ENCODE measurements around the gene KRT36.

Gene KRT36

DNA sequence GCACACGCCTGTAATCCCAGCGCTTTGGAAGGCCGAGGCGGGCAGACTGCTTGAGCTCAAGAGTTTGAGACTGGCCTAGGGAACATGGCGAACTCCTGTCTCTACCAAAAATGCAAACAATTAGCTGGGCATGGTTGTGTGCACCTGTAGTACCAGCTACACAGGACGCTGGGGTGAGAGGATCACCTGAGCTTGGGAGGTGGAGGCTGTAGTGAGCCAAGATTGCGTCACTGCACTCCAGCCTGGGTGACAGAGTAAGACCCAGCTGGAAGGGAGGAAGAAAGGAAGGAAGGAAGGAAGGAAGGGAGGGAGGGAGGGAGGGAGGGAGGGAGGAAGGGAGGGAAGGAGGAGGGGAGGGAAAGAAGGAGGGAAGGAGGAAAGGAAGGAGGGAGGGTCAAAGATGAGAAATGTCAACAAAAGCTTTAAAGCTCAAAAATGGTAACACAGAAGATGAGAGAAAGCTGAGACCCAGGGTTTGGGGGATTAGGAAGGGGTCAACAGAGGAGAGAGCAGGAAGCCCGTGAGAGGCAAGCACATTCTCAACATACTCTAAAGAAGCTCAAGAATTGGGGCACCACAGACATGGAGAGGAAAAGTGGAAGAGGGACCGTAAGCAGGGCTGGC lies 43.3 kb upstream of the KRT36 start:
- no peak for TF ChIP-seq POLR2AphosphoS5 (IDR thresholded peaks at IDR 0.05; ENCODE audit: low read depth, low read length)
- no peak for TF ChIP-seq PAX5 (IDR thresholded peaks at IDR 0.05; ENCODE audit: insufficient read depth, low read length, severe bottlenecking)
- no peak for TF ChIP-seq POU2F2 (IDR thresholded peaks at IDR 0.05; ENCODE audit: low read depth, low read length)
- TF ChIP-seq TAF1 (IDR thresholded peaks at IDR 0.05; ENCODE audit: low read depth, low read length), result no peak
- FAIRE-seq, result no peak
- no peak for DNase-seq (ENCODE audit: insufficient read length, low spot score)

DNA sequence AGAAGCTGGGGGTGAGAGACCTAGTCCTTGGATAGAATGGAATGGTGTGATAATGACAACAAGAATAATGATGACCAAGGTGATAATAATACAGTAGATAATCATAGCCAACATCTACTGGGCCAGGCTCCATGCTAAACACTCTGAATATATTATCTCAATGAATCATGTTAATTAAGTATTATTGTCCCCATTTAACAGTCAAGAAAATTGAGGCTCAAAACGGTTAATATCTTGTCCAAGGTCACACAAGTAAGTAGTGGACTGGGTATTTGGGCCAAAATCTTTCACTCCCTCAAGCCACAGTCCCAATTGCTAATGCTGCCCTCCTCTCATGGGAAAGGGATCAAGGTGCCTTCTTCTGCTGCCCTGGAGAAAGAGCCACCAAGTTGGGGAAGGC lies 42.3 kb upstream of the KRT36 start:
- no peak for DNase-seq (ENCODE audit: insufficient read length, low spot score)
- FAIRE-seq, result no peak
- TF ChIP-seq POLR2A (IDR thresholded peaks at IDR 0.05; ENCODE audit: low read depth, low read length) (no peak), TAF1 (IDR thresholded peaks at IDR 0.05; ENCODE audit: low read depth, low read length) (no peak), PAX5 (IDR thresholded peaks at IDR 0.05; ENCODE audit: insufficient read depth, low read length, severe bottlenecking) (no peak), POU2F2 (IDR thresholded peaks at IDR 0.05; ENCODE audit: low read depth, low read length) (no peak), SPI1 (IDR thresholded peaks at IDR 0.05; ENCODE audit: low read depth, low read length) (no peak), POLR2AphosphoS5 (IDR thresholded peaks at IDR 0.05; ENCODE audit: low read depth, low read length) (no peak)

DNA sequence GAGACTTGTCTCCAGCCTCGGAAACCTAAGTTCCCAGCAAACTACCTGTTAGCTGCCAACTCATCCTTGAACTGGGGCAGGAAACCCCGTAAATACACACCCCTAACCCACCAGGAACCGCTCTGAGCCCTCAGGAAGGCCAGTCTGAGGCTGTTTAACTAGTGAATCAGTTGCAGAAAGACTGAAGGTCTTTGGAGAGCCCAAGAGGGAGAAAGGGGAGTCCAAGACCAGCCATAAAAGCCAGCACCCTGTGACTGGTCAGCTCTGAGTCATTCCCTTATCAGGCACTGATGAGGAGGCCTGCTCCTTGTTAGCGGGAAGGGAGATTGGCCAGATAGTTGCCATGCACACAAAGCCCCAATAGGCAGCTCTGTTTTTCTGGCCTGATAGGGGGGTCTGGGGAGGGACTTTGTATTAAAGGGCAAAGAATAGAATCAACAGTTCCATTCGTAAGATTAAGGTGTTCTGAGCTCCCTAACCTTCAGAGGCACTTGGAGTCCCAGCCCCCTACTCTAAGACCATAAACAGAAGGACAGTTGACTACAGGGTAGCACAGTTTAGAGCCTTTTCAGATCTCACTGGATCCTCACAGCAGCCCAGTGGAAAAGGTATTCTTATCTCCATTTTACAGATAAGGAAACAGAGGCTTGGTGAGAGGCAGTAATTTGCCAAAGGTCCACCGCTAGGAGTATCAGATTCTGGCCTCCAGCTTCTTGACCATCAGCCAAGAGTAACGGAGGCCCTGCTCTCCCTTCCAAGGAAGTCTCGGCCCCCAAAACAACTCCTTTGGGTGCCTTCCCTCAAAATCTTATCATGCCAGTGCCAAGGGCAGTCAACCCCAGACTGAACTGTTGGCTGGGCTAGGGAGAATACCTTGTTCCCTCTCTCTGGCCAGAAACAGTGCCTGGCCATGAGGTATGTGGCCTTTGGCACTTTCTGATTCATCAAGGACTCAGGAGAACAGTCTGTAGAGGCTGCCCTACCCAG lies 40.6 kb upstream of the KRT36 start:
- FAIRE-seq, result no peak
- TF ChIP-seq PAX5 (IDR thresholded peaks at IDR 0.05; ENCODE audit: insufficient read depth, low read length, severe bottlenecking) (no peak), TAF1 (IDR thresholded peaks at IDR 0.05; ENCODE audit: low read depth, low read length) (no peak), SPI1 (IDR thresholded peaks at IDR 0.05; ENCODE audit: low read depth, low read length) (no peak), POLR2A (IDR thresholded peaks at IDR 0.05; ENCODE audit: low read depth, low read length) (no peak), POU2F2 (IDR thresholded peaks at IDR 0.05; ENCODE audit: low read depth, low read length) (no peak), POLR2AphosphoS5 (IDR thresholded peaks at IDR 0.05; ENCODE audit: low read depth, low read length) (no peak)
- DNase-seq (ENCODE audit: insufficient read length, low spot score), result no peak

DNA sequence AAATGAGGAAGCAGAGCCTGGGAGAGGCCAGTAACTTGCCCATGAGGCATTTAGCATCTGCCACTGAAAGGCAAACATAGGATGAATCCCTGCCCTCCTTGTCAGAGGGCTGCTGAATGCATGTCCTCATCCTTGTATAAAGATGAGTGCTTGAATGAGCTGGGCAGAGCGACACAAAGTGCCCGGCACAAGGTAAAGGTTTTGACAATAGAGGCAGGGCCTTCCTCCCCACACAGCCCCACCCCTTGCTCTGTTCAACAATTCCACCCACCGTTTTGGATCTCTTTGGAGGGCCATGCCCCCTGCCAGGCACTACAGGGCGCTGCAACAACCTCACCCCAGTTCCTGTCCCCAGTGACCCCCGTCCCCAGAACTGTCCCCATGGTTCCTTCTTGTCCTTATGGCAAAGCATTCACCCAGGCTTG lies 39.8 kb upstream of the KRT36 start:
- no peak for TF ChIP-seq POLR2AphosphoS5 (IDR thresholded peaks at IDR 0.05; ENCODE audit: low read depth, low read length)
- no peak for TF ChIP-seq SPI1 (IDR thresholded peaks at IDR 0.05; ENCODE audit: low read depth, low read length)
- no peak for TF ChIP-seq POU2F2 (IDR thresholded peaks at IDR 0.05; ENCODE audit: low read depth, low read length)
- TF ChIP-seq POLR2A (IDR thresholded peaks at IDR 0.05; ENCODE audit: low read depth, low read length), result no peak
- no peak for TF ChIP-seq PAX5 (IDR thresholded peaks at IDR 0.05; ENCODE audit: insufficient read depth, low read length, severe bottlenecking)
- no peak for TF ChIP-seq TAF1 (IDR thresholded peaks at IDR 0.05; ENCODE audit: low read depth, low read length)
- FAIRE-seq (no peak), DNase-seq (ENCODE audit: insufficient read length, low spot score) (no peak)

DNA sequence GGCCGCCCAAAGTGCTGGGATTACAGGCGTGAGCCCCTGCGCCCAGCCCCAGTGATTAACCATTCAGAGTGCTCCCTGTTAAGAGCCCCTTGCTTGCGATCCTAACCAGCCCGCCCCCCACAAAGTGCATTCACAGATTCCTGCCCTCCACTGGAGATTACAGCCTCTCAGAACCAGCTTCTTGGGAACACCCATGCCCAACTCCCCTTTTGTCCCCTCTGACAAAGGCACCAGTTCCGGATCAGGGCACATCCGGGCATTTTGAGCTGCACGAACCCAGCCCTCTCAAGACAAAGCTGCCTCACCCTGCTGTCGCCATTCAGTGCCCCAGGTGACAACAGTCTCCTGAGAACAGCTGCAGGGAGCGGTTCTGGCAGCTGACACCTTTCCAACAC lies 39.2 kb upstream of the KRT36 start:
- no peak for TF ChIP-seq POLR2A (IDR thresholded peaks at IDR 0.05; ENCODE audit: low read depth, low read length)
- TF ChIP-seq POLR2AphosphoS5 (IDR thresholded peaks at IDR 0.05; ENCODE audit: low read depth, low read length), result no peak
- TF ChIP-seq TAF1 (IDR thresholded peaks at IDR 0.05; ENCODE audit: low read depth, low read length), result no peak
- no peak for TF ChIP-seq POU2F2 (IDR thresholded peaks at IDR 0.05; ENCODE audit: low read depth, low read length)
- TF ChIP-seq SPI1 (IDR thresholded peaks at IDR 0.05; ENCODE audit: low read depth, low read length), result no peak
- TF ChIP-seq PAX5 (IDR thresholded peaks at IDR 0.05; ENCODE audit: insufficient read depth, low read length, severe bottlenecking), result no peak
- FAIRE-seq, result no peak
- no peak for DNase-seq (ENCODE audit: insufficient read length, low spot score)

GRCh38 chr17:41527063-41528023 lies 37.6 kb upstream of the KRT36 start:
- no peak for DNase-seq (ENCODE audit: insufficient read length, low spot score)
- TF ChIP-seq SPI1 (IDR thresholded peaks at IDR 0.05; ENCODE audit: low read depth, low read length) (no peak), POU2F2 (IDR thresholded peaks at IDR 0.05; ENCODE audit: low read depth, low read length) (no peak), PAX5 (IDR thresholded peaks at IDR 0.05; ENCODE audit: insufficient read depth, low read length, severe bottlenecking) (no peak), TAF1 (IDR thresholded peaks at IDR 0.05; ENCODE audit: low read depth, low read length) (no peak), POLR2AphosphoS5 (IDR thresholded peaks at IDR 0.05; ENCODE audit: low read depth, low read length) (no peak), POLR2A (IDR thresholded peaks at IDR 0.05; ENCODE audit: low read depth, low read length) (no peak)
- no peak for FAIRE-seq

GRCh38 chr17:41524261-41524660 lies 34.6 kb upstream of the KRT36 start:
- DNase-seq (ENCODE audit: insufficient read length, low spot score) (no peak), FAIRE-seq (no peak)
- no peak for TF ChIP-seq POLR2AphosphoS5 (IDR thresholded peaks at IDR 0.05; ENCODE audit: low read depth, low read length)
- no peak for TF ChIP-seq POU2F2 (IDR thresholded peaks at IDR 0.05; ENCODE audit: low read depth, low read length)

DNA sequence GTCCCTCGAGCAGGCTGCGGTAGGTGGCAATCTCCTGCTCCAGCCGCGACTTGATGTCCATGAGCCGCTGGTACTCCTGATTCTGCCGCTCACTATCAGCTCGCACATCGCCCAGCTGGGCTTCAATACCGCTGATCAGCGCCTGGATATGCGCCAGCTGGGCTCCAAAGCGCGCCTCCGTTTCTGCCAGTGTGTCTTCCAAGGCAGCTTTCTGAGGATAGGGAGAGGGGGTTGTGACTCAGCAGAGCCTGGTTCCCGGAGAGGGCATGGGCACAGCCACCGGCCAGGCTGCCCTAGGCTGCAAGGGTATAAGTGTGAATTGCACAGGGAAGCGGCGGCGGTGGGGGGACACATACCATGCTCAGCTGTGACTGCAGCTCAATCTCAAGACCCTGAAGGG lies 34.1 kb upstream of the KRT36 start:
- DNase-seq (ENCODE audit: insufficient read length, low spot score) (no peak), FAIRE-seq (no peak)
- TF ChIP-seq PAX5 (IDR thresholded peaks at IDR 0.05; ENCODE audit: insufficient read depth, low read length, severe bottlenecking) (no peak), POLR2A (IDR thresholded peaks at IDR 0.05; ENCODE audit: low read depth, low read length) (no peak), POU2F2 (IDR thresholded peaks at IDR 0.05; ENCODE audit: low read depth, low read length) (no peak), POLR2AphosphoS5 (IDR thresholded peaks at IDR 0.05; ENCODE audit: low read depth, low read length) (no peak), SPI1 (IDR thresholded peaks at IDR 0.05; ENCODE audit: low read depth, low read length) (no peak), TAF1 (IDR thresholded peaks at IDR 0.05; ENCODE audit: low read depth, low read length) (no peak)

GRCh38 chr17:41523225-41523593 lies 33.5 kb upstream of the KRT36 start:
- no peak for TF ChIP-seq PAX5 (IDR thresholded peaks at IDR 0.05; ENCODE audit: insufficient read depth, low read length, severe bottlenecking)
- no peak for TF ChIP-seq SPI1 (IDR thresholded peaks at IDR 0.05; ENCODE audit: low read depth, low read length)
- TF ChIP-seq POLR2A (IDR thresholded peaks at IDR 0.05; ENCODE audit: low read depth, low read length), result no peak
- TF ChIP-seq POLR2AphosphoS5 (IDR thresholded peaks at IDR 0.05; ENCODE audit: low read depth, low read length), result no peak
- no peak for TF ChIP-seq TAF1 (IDR thresholded peaks at IDR 0.05; ENCODE audit: low read depth, low read length)
- no peak for TF ChIP-seq POU2F2 (IDR thresholded peaks at IDR 0.05; ENCODE audit: low read depth, low read length)
- DNase-seq (ENCODE audit: insufficient read length, low spot score) (no peak), FAIRE-seq (no peak)

Data from GM12891 (cell line).